Heart left ventricle (tissue), 16 donors: ENCODE results near the gene PAX6. TPM values are rescaled to one million over a fixed set of nuclear protein-coding genes. Genes with fewer than 3 reads are reported as not detected.

Experiments used
- ATAC-seq, 4 donors: fragments of 200-7000 bp; cut with Tn5 transposase; one replicate each; pipeline ENCODE4 v1.9.1; 2020 to 2022; ENCODE audit warnings: moderate library complexity in 4 of 4, mild to moderate bottlenecking in 3 of 4, moderate number of reproducible peaks in 1 of 4
- DNase-seq, 5 donors: peaks; one replicate each; pipeline ENCODE4 v3.0.0-alpha.2; 2020
- H3K27ac ChIP-seq, 12 donors: fragments of 200-600 bp; sonication (generic) in 4 of 12; one replicate each; pipeline versions ENCODE4 v1.5.0 to v1.8.0; 2016 to 2022; ENCODE audit warnings: mild to moderate bottlenecking in 2 of 12
- H3K27me3 ChIP-seq, 9 donors: fragments of 200-600 bp; sonication (generic) in 2 of 9; one replicate each; pipeline versions ENCODE4 v1.5.1 to v1.8.0; 2016 to 2022; ENCODE audit warnings: mild to moderate bottlenecking in 3 of 9
- H3K36me3 ChIP-seq, 9 donors: fragments of 200-600 bp; sonication (generic) in 2 of 9; one replicate each; pipeline versions ENCODE4 v1.5.0 to v1.8.0; 2018 to 2022; ENCODE audit warnings: mild to moderate bottlenecking in 2 of 9
- H3K4me1 ChIP-seq, 12 donors: fragments of 200-600 bp; sonication (generic) in 4 of 12; one replicate each; pipeline versions ENCODE4 v1.5.0 to v1.8.0; 2016 to 2022; ENCODE audit warnings: mild to moderate bottlenecking in 3 of 12
- H3K4me3 ChIP-seq, 12 donors: fragments of 200-600 bp; sonication (generic) in 4 of 12; one replicate each; pipeline versions ENCODE4 v1.5.0 to v1.8.0; 2017 to 2022; ENCODE audit warnings: mild to moderate bottlenecking in 9 of 12, moderate library complexity in 4 of 12
- H3K9me3 ChIP-seq, 12 donors: fragments of 200-600 bp; sonication (generic) in 4 of 12; one replicate each; pipeline versions ENCODE4 v1.5.0 to v1.8.0; 2016 to 2022; ENCODE audit warnings: mild to moderate bottlenecking in 1 of 12
- CTCF ChIP-seq, 12 donors: fragments of 200-600 bp; sonication (generic) in 4 of 12; IDR thresholded peaks; one replicate each; pipeline versions ENCODE4 v1.5.0 to v1.8.0; 2018 to 2022; ENCODE audit warnings: antibody characterized with exemption in 12 of 12, mild to moderate bottlenecking in 5 of 12
- POLR2A ChIP-seq, 2 donors: fragments of 450-650 bp; IDR thresholded peaks; one replicate each; pipeline ENCODE4 v1.6.1; 2017; ENCODE audit warnings: antibody characterized with exemption in 2 of 2, mild to moderate bottlenecking in 2 of 2, moderate library complexity in 2 of 2
- WGBS, 4 donors: extraction: QIAGEN DNeasy Blood & Tissue Kit in 2 of 4; methylation state at CpG; one replicate each; pipeline versions ENCODE4 v1.1.5 to v1.1.7; 2013 to 2018; 5-methylcytosine and 5-hydroxymethylcytosine counted together
- intact Hi-C, 10 donors: fragments of 100-400 bp; cut with DNase I; formaldehyde crosslinking; loops; one replicate each; pipeline versions ENCODE4 v1.11.1 to v1.14.2; 2022
- polyA plus RNA-seq, 2 donors: library from polyadenylated mRNA; stranded (reverse); fragments of 200-250 nt; gene quantifications; one replicate each; pipeline ENCODE4 v1.2.3, GENCODE V29; 2013
- total RNA-seq, 9 donors: library from RNA; depleted of rRNA in 2 of 9; stranded (reverse); fragments of >200 nt in 2 of 9; fragmentation: NEBNext Ultra II Directional in 3 of 9; extraction: Animal tissue kit (Norgen Biotek cat#: 25700) in 3 of 9; gene quantifications; one replicate each; pipeline versions ENCODE4 v1.1.0 to v1.2.4, GENCODE V29; 2016 to 2023
- donor health status: ischemic (EF 13 %, LVEDD 7.1; RV severe dilation, severe dysfunction).
- donor health status: healthy with polysubstance abuse.
- donor health status: DM: no; HTN: yes; CAD: no.
- donor health status: DM: no; HTN: no; CAD: no.
- donor health status: ischemic (EF 25% LVEDD 6.9; RV normal size, moderate dysfunction).
- donor health status: ischemic (EF 25% LVEDD 5.7; RV mildly dilated, moderate dysfunction).
- donor health status: healthy.
- donor health status: DM: yes; HTN: yes; CAD: no.
- donor health status: ischemic (EF 35%, LVEDD 5.7; RV mildly dilated, moderate dysfunction).
- donor health status: nonischemic (EF 11% LVEDD 7.7; RV severe dilation, severe dysfunction).
- donor health status: DM: yes; HTN: yes; CAD: no.
- donor health status: PGD.
- donor health status: ischemic (EF 29% LVEDD 5.4; RV normal size, mild dysfunction).
- donor health status: nonischemic (EF 23%, LVEDD 6.1; RV moderate dilation, normal function).

Gene PAX6
- total and polyA plus RNA-seq, 11 donors, result 0.09 to 0.50 (median 0.27) TPM; not detected in 8

GRCh38 chr11:31815711-31816467, 4.8 kb upstream of the PAX6 start:
- TF ChIP-seq POLR2A (IDR thresholded peaks at IDR 0.05) (no peak), CTCF (IDR thresholded peaks at IDR 0.05) (no peak)
- DNase-seq (no peak), ATAC-seq (no peak)
- H3K27me3 ChIP-seq, result peaks cover 78 to 100% (median 98%) of the 10 kb centered on the region in 9 donors
- no peaks in the 10 kb centered on the region for H3K9me3 ChIP-seq
- peak overlapping the region; percentile 8 to 43 (median 30) for H3K4me3 ChIP-seq
- H3K36me3 ChIP-seq, result no peaks in the 10 kb centered on the region
- no peak overlapping the region for H3K27ac ChIP-seq
- intact Hi-C loops, result loop anchor here in 1 of 10 donors (10.0 kb wide), 1 partner anchor 59 kb away; no protein-coding TSS in a partner anchor
- H3K4me1 ChIP-seq, result peaks cover 5 to 89% (median 58%) of the 10 kb centered on the region in 12 donors
- WGBS, 4 donors, result 1 to 3% (median 2%) methylated on average over 55 to 57 of the region's 57 CpGs

GRCh38 chr11:31814176-31814868, 3.2 kb upstream of the PAX6 start:
- Histone ChIP-seq H3K4me3 (peak overlapping the region in 5 of 12 donors; percentile 21 to 61 (median 55)), H3K36me3 (no peaks in the 10 kb centered on the region), H3K4me1 (peaks cover 11 to 92% (median 70%) of the 10 kb centered on the region in 12 donors), H3K9me3 (no peaks in the 10 kb centered on the region), H3K27me3 (peaks cover 81 to 100% (median 98%) of the 10 kb centered on the region in 9 donors), H3K27ac (no peak overlapping the region)
- ATAC-seq (no peak), DNase-seq (no peak)
- TF ChIP-seq POLR2A (IDR thresholded peaks at IDR 0.05) (no peak), CTCF (IDR thresholded peaks at IDR 0.05) (no peak)
- 2 to 11% (median 3%) methylated on average over 9 to 38 of the region's 38 CpGs for WGBS, 4 donors
- intact Hi-C loops, result loop anchor here in 1 of 10 donors (10.0 kb wide), 1 partner anchor 60 kb away; no protein-coding TSS in a partner anchor

- DNase-seq (no peak), ATAC-seq (no peak)
- Histone ChIP-seq H3K9me3 (no peaks in the 10 kb centered on the region), H3K4me3 (peak overlapping the region in 10 of 12 donors; percentile 44 to 61 (median 50)), H3K36me3 (no peaks in the 10 kb centered on the region), H3K27ac (no peak overlapping the region), H3K27me3 (peaks cover 81 to 100% (median 98%) of the 10 kb centered on the region in 9 donors), H3K4me1 (peaks cover 11 to 92% (median 70%) of the 10 kb centered on the region in 12 donors)
- TF ChIP-seq POLR2A (IDR thresholded peaks at IDR 0.05) (no peak), CTCF (IDR thresholded peaks at IDR 0.05) (no peak)
- intact Hi-C loops, result loop anchor here in 1 of 10 donors (10.0 kb wide), 1 partner anchor 61 kb away; no protein-coding TSS in a partner anchor
- 2 to 4% (median 4%) methylated on average over 33 to 35 of the region's 35 CpGs for WGBS, 4 donors
Observed at GRCh38 chr11:31813391-31814175, 2.5 kb upstream of the PAX6 start.
